Lower leg skin (tissue), 3 donors: ENCODE measurements around the gene CACNA1I.

Experiments used
- POLR2A ChIP-seq, 2 donors: fragments of 450-650 bp; IDR thresholded peaks; one replicate each; pipeline ENCODE4 v1.6.1; 2016 to 2017; ENCODE audit warnings: antibody characterized with exemption in 2 of 2, mild to moderate bottlenecking in 1 of 2, moderate library complexity in 1 of 2
- TF ChIP-seq, protein P1 (sequence below), 3 donors: fragments of 450-650 bp; IDR thresholded peaks; one replicate each; pipeline ENCODE4 v1.5.1; 2016; ENCODE audit warnings: antibody characterized with exemption in 3 of 3, mild to moderate bottlenecking in 3 of 3, moderate library complexity in 2 of 3

DNA sequence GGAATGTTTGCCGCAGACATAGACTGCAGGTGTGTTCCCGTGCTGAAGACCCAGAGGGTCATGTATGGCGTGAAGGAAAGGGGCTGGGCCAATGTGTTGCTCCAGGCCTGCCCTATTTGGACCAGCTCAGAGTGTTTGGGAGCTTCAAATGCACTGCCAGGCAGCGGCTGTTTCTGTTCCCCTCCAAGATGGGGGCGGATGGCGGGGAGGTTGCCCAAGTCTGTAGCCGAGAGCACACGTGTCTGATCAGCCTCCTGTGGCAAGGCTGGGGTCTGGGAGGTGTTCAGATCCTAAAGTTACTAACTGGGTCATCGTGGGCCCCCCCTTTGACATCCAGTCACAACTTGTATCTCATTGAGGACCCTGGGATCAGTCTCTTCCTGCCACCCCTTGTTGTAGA is 45.5 kb downstream of the CACNA1I start:
- TF ChIP-seq POLR2A (IDR thresholded peaks at IDR 0.05): no peak
- TF ChIP-seq, protein P1, sequence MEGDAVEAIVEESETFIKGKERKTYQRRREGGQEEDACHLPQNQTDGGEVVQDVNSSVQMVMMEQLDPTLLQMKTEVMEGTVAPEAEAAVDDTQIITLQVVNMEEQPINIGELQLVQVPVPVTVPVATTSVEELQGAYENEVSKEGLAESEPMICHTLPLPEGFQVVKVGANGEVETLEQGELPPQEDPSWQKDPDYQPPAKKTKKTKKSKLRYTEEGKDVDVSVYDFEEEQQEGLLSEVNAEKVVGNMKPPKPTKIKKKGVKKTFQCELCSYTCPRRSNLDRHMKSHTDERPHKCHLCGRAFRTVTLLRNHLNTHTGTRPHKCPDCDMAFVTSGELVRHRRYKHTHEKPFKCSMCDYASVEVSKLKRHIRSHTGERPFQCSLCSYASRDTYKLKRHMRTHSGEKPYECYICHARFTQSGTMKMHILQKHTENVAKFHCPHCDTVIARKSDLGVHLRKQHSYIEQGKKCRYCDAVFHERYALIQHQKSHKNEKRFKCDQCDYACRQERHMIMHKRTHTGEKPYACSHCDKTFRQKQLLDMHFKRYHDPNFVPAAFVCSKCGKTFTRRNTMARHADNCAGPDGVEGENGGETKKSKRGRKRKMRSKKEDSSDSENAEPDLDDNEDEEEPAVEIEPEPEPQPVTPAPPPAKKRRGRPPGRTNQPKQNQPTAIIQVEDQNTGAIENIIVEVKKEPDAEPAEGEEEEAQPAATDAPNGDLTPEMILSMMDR (IDR thresholded peaks at IDR 0.05): no peak
